ENCODE results near the gene BAIAP2. TPM values are rescaled to one million over a fixed set of nuclear protein-coding genes. Genes with fewer than 3 reads are reported as not detected.

Gene BAIAP2
- total RNA-seq, 1 experiment from 2014 or later, result 57.7 TPM

DNA sequence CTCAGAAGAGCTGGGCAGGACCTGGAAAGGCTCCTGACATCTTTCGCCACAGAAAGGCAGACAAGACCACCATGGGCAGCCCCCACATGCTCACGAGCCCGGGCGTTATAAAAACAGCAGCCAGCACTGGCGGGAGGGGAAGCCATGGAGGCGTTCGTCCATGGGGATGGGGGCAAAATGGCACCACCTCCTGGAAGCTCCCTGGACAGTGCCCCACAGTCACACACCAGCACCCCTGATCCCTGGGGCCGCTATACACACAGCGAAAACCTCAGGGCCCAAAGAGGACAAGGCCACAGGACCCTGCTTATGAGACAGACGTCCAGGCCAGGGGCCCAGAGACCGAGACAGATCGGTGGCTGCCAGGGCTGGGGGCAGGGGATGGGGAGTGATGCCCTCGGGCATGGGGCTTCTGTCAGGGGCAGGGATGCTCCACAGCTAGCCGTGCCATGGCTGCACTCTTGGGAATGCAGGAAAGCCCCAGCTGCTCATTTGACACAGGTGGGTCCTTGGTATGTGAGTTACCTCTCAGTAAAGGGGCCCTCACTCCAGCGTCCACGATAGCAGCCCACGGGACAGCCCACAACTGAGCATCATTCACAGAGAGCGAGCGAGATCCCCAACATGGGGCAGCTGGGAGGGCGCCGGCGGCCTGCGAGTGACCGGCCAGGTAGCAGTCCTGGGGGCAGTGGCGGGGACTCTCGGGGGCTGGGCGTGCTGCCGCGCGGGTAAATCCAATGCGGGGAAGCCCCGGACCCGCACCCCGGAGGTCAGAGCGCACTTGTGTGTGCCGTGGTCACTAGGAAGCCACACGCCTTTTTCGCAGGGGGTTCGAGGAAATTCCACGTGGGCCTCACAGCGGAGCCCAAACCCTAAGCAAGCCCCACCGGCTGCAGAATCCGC, 124.0 kb downstream of the BAIAP2 start:
- Histone ChIP-seq H3K4me3 (ENCODE audit: low read depth, low read length) (no peak overlapping the region), H3K4me1 (no peaks in the 10 kb centered on the region), H3K36me3 (ENCODE audit: control insufficient read depth, insufficient read depth, low read length) (no peaks in the 10 kb centered on the region), H3K27me3 (replicated peaks; ENCODE audit: control insufficient read depth, insufficient read depth, low read length) (no peaks in the 10 kb centered on the region), H3K9me3 (no peaks in the 10 kb centered on the region)
- Mint-ChIP-seq H3K36me3 (ENCODE audit: insufficient read depth, unreplicated experiment) (no peaks in the 10 kb centered on the region), H3K9me3 (ENCODE audit: unreplicated experiment) (no peaks in the 10 kb centered on the region), H3K27ac (ENCODE audit: unreplicated experiment) (no peak overlapping the region), H3K4me1 (ENCODE audit: low read depth, unreplicated experiment) (no peaks in the 10 kb centered on the region), H3K27me3 (ENCODE audit: insufficient read depth, unreplicated experiment) (no peaks in the 10 kb centered on the region), H3K4me3 (ENCODE audit: unreplicated experiment) (no peak overlapping the region)
- POLR2A ChIA-PET, result no interaction called here
- DNase-seq, result no peak
- BruUV-seq (replicated peaks), result no TSS peak
- CTCF ChIA-PET, result no interaction called here
- TF ChIP-seq, protein P1, sequence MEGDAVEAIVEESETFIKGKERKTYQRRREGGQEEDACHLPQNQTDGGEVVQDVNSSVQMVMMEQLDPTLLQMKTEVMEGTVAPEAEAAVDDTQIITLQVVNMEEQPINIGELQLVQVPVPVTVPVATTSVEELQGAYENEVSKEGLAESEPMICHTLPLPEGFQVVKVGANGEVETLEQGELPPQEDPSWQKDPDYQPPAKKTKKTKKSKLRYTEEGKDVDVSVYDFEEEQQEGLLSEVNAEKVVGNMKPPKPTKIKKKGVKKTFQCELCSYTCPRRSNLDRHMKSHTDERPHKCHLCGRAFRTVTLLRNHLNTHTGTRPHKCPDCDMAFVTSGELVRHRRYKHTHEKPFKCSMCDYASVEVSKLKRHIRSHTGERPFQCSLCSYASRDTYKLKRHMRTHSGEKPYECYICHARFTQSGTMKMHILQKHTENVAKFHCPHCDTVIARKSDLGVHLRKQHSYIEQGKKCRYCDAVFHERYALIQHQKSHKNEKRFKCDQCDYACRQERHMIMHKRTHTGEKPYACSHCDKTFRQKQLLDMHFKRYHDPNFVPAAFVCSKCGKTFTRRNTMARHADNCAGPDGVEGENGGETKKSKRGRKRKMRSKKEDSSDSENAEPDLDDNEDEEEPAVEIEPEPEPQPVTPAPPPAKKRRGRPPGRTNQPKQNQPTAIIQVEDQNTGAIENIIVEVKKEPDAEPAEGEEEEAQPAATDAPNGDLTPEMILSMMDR (IDR thresholded peaks at IDR 0.05; ENCODE audit: insufficient read depth in 1 of 2, low read depth in 1 of 2, low read length in 1 of 2, severe bottlenecking in 1 of 2, unreplicated experiment in 1 of 2), result no peak
- intact Hi-C loops (cut with micrococcal nuclease; ENCODE audit: unreplicated experiment), result no loop called here

DNA sequence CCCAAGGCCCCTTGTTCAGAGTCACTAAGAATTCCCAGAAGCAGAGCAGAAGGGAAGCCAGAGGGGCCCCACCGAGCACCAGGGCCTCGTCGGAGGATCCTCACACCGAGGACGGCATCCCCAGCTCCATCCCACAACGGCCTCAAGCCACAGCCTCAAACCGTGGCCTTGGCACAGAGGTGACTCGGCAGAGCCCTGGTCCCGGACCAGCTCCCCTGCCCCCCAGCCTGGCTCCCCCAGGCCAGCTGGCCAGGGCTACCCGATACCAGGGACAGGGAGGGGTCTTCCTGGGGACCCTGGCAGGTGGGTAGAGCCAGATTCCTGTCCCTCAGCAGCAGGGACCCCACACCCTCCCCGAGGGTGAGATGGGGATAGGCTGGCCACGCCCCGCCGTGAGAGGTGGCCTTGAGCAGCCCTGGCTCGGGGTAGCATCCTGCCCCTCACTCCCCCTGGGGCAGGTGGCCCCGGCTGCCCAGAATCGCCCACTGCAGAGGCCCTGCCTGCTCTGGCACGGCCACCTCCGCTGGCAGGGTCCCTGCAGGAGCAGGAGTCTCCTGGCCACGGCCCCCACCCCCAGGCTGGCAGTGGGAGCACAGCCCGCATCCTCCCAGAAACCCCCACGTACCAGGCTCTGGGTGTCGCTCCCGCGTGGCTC, 124.8 kb downstream of the BAIAP2 start:
- H3K4me1 ChIP-seq, result peaks cover 7% of the 10 kb centered on the region
- TF ChIP-seq, protein P1 (IDR thresholded peaks at IDR 0.05; ENCODE audit: insufficient read depth in 1 of 2, low read depth in 1 of 2, low read length in 1 of 2, severe bottlenecking in 1 of 2, unreplicated experiment in 1 of 2), result no peak
- H3K27me3 ChIP-seq (replicated peaks; ENCODE audit: control insufficient read depth, insufficient read depth, low read length), result no peaks in the 10 kb centered on the region
- POLR2A ChIA-PET, result no interaction called here
- H3K27ac Mint-ChIP-seq (ENCODE audit: unreplicated experiment), result no peak overlapping the region
- H3K36me3 ChIP-seq (ENCODE audit: control insufficient read depth, insufficient read depth, low read length), result no peaks in the 10 kb centered on the region
- H3K9me3 Mint-ChIP-seq (ENCODE audit: unreplicated experiment), result no peaks in the 10 kb centered on the region
- H3K36me3 Mint-ChIP-seq (ENCODE audit: insufficient read depth, unreplicated experiment), result no peaks in the 10 kb centered on the region
- no peak for DNase-seq
- H3K27me3 Mint-ChIP-seq (ENCODE audit: insufficient read depth, unreplicated experiment), result no peaks in the 10 kb centered on the region
- H3K4me3 ChIP-seq (ENCODE audit: low read depth, low read length), result no peak overlapping the region
- CTCF ChIA-PET, result no interaction called here
- H3K4me3 Mint-ChIP-seq (ENCODE audit: unreplicated experiment), result no peak overlapping the region
- H3K9me3 ChIP-seq, result no peaks in the 10 kb centered on the region
- BruUV-seq (replicated peaks), result no TSS peak
- intact Hi-C loops (cut with micrococcal nuclease; ENCODE audit: unreplicated experiment), result no loop called here
- H3K4me1 Mint-ChIP-seq (ENCODE audit: low read depth, unreplicated experiment), result no peaks in the 10 kb centered on the region

DNA sequence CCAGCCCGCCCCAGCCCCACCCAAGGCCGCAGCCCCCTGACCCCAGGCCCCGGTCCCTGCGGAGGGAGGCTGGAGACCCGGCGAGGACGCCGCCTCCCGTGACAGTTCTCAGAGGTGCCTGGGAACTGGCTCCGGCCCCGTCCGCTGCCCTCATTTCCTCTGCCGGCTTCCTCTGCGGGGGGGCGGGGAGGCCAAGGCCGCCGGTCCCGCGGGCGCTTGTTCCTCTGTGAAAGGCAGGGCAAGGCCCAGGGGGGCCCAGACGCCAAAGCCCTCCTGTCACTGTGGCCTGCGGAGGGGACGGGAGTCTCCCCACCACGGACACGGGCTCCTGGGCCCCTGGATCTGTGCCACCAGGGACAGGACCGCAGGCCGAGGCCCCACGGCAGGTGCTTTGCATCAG, 125.4 kb downstream of the BAIAP2 start:
- H3K27me3 Mint-ChIP-seq (ENCODE audit: insufficient read depth, unreplicated experiment), result no peaks in the 10 kb centered on the region
- BruUV-seq (replicated peaks), result no TSS peak
- H3K4me3 ChIP-seq (ENCODE audit: low read depth, low read length), result no peak overlapping the region

More for the DNA sequence above, 125.4 kb downstream of the BAIAP2 start:
- POLR2A ChIA-PET, result no interaction called here
- H3K9me3 Mint-ChIP-seq (ENCODE audit: unreplicated experiment), result no peaks in the 10 kb centered on the region
- DNase-seq, result no peak
- no peaks in the 10 kb centered on the region for H3K4me1 Mint-ChIP-seq (ENCODE audit: low read depth, unreplicated experiment)
- TF ChIP-seq, protein P1 (IDR thresholded peaks at IDR 0.05; ENCODE audit: insufficient read depth in 1 of 2, low read depth in 1 of 2, low read length in 1 of 2, severe bottlenecking in 1 of 2, unreplicated experiment in 1 of 2), result no peak
- no peak overlapping the region for H3K27ac Mint-ChIP-seq (ENCODE audit: unreplicated experiment)
- H3K36me3 Mint-ChIP-seq (ENCODE audit: insufficient read depth, unreplicated experiment), result no peaks in the 10 kb centered on the region
- Histone ChIP-seq H3K27me3 (replicated peaks; ENCODE audit: control insufficient read depth, insufficient read depth, low read length) (no peaks in the 10 kb centered on the region), H3K36me3 (ENCODE audit: control insufficient read depth, insufficient read depth, low read length) (no peaks in the 10 kb centered on the region), H3K9me3 (no peaks in the 10 kb centered on the region), H3K4me1 (peaks cover 13% of the 10 kb centered on the region)
- CTCF ChIA-PET, result no interaction called here
- H3K4me3 Mint-ChIP-seq (ENCODE audit: unreplicated experiment), result no peak overlapping the region
- intact Hi-C loops (cut with micrococcal nuclease; ENCODE audit: unreplicated experiment), result no loop called here

Data from Caco-2 (cell line).